Tibial nerve (tissue), 4 donors: ENCODE data around the gene RPS6KA6. TPM values are rescaled to one million over a fixed set of nuclear protein-coding genes. Genes with fewer than 3 reads are reported as not detected.

Source experiments
- DNase-seq, 2 donors: peaks; one replicate each; pipeline ENCODE4 v3.0.0-alpha.2; 2019; ENCODE audit warnings: low spot score in 2 of 2
- H3K27ac ChIP-seq, 4 donors: fragments of 200-600 bp; sonication (generic) in 3 of 4; one replicate each; pipeline ENCODE4 v1.5.1; 2017 to 2019; ENCODE audit warnings: mild to moderate bottlenecking in 1 of 4
- H3K27me3 ChIP-seq, 2 donors: fragments of 200-600 bp; sonication (generic) in 1 of 2; one replicate each; pipeline versions ENCODE4 v1.5.1 to v1.6.0; 2017 to 2019
- H3K36me3 ChIP-seq, 3 donors: fragments of 200-600 bp; sonication (generic); one replicate each; pipeline ENCODE4 v1.5.1; 2018 to 2019
- H3K4me1 ChIP-seq, 4 donors: fragments of 200-600 bp; sonication (generic) in 3 of 4; one replicate each; pipeline ENCODE4 v1.5.1; 2017 to 2019
- H3K4me3 ChIP-seq, 4 donors: fragments of 200-600 bp; sonication (generic) in 3 of 4; one replicate each; pipeline ENCODE4 v1.5.1; 2017 to 2019; ENCODE audit warnings: mild to moderate bottlenecking in 1 of 4, moderate library complexity in 1 of 4
- H3K9me3 ChIP-seq, 4 donors: fragments of 200-600 bp; sonication (generic) in 3 of 4; one replicate each; pipeline ENCODE4 v1.5.1; 2017 to 2019
- EP300 ChIP-seq, 2 donors: sonication (generic); formaldehyde crosslinking; IDR thresholded peaks; one replicate each; pipeline ENCODE4 v1.6.1; 2017; ENCODE audit warnings: antibody characterized with exemption in 2 of 2, mild to moderate bottlenecking in 1 of 2
- POLR2A ChIP-seq, 2 donors: fragments of 450-650 bp; IDR thresholded peaks; one replicate each; pipeline ENCODE4 v1.6.1; 2017; ENCODE audit warnings: antibody characterized with exemption in 2 of 2, mild to moderate bottlenecking in 2 of 2, moderate library complexity in 2 of 2
- WGBS, 2 donors: methylation state at CpG; one replicate each; pipeline ENCODE4 v1.1.5; 2018; 5-methylcytosine and 5-hydroxymethylcytosine counted together
- total RNA-seq, 4 donors: library from RNA; depleted of rRNA; stranded (reverse); fragments of >200 nt; gene quantifications; one replicate each; pipeline ENCODE4 v1.1.0, GENCODE V29; 2016
- TF ChIP-seq, protein P1 (sequence below), 5 experiments: fragments of 200-600 bp in 3 of 5; fragments of 450-650 bp in 2 of 5; sonication (generic) in 3 of 5; IDR thresholded peaks; one replicate each; pipeline ENCODE4 v1.5.1; 2016 to 2019; ENCODE audit warnings: antibody characterized with exemption in 5 of 5, mild to moderate bottlenecking in 3 of 5, moderate library complexity in 2 of 5

The RPS6KA6 gene
- total RNA-seq, 4 donors from 2014 or later: 0.60 to 4.3 (median 1.4) TPM

GRCh38 chrX:84144991-84145390, 43.0 kb downstream of the RPS6KA6 start:
- Histone ChIP-seq H3K9me3 (peaks cover 0 to 3% (median 0%) of the 10 kb centered on the region in 4 donors), H3K4me1 (no peaks in the 10 kb centered on the region), H3K4me3 (no peak overlapping the region), H3K36me3 (no peaks in the 10 kb centered on the region), H3K27me3 (no peaks in the 10 kb centered on the region), H3K27ac (no peak overlapping the region)
- WGBS, 2 donors: 79 to 91% methylated on average over 3 of the region's 3 CpGs
- TF ChIP-seq, protein P1, sequence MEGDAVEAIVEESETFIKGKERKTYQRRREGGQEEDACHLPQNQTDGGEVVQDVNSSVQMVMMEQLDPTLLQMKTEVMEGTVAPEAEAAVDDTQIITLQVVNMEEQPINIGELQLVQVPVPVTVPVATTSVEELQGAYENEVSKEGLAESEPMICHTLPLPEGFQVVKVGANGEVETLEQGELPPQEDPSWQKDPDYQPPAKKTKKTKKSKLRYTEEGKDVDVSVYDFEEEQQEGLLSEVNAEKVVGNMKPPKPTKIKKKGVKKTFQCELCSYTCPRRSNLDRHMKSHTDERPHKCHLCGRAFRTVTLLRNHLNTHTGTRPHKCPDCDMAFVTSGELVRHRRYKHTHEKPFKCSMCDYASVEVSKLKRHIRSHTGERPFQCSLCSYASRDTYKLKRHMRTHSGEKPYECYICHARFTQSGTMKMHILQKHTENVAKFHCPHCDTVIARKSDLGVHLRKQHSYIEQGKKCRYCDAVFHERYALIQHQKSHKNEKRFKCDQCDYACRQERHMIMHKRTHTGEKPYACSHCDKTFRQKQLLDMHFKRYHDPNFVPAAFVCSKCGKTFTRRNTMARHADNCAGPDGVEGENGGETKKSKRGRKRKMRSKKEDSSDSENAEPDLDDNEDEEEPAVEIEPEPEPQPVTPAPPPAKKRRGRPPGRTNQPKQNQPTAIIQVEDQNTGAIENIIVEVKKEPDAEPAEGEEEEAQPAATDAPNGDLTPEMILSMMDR (IDR thresholded peaks at IDR 0.05): no peak
- no peak for TF ChIP-seq POLR2A (IDR thresholded peaks at IDR 0.05)
- TF ChIP-seq EP300 (IDR thresholded peaks at IDR 0.05): no peak
- no peak for DNase-seq

DNA sequence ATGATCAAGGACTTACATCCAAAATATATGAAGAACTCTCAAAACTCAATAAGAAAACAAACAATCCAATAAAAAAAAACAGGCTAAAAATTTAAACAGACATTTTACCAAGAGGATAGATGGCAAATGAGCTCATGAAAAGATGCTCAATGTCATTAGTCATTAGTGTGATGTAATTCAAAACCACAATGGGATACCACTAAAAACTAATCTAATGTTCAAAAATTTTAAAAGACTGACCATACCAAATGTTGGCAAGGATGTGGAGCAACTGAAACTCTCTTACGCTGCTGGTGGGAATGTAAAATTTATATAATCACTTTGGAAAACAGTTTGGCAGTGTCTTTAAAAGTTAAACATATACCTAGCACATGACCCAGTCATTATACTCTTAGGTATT, 43.7 kb downstream of the RPS6KA6 start:
- Histone ChIP-seq H3K4me3 (no peak overlapping the region), H3K4me1 (no peaks in the 10 kb centered on the region), H3K27ac (no peak overlapping the region), H3K27me3 (no peaks in the 10 kb centered on the region), H3K9me3 (peaks cover 0 to 3% (median 0%) of the 10 kb centered on the region in 4 donors), H3K36me3 (no peaks in the 10 kb centered on the region)
- TF ChIP-seq POLR2A (IDR thresholded peaks at IDR 0.05): no peak
- WGBS, 2 donors: 84 to 96% methylated on average over 1 of the region's 1 CpG
- DNase-seq: no peak

DNA sequence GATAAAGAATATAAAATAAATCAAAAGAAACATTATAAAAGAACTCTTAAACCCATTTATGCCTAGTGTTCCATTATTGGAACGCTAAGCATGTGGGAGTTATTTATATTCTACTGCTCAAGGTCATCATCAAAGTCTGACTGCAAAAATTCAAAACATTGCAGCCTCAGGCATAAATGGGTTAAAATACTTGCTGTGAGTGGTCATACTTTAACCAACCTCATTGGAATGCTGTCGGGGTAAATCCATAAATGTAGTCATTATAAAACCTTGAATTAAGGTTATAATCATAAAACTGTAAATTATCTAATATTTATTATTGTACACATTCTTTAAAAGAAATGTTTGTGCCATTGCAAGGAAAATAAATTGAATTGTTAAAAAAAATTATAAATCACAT, 55.0 kb downstream of the RPS6KA6 start:
- TF ChIP-seq POLR2A (IDR thresholded peaks at IDR 0.05) (no peak), EP300 (IDR thresholded peaks at IDR 0.05) (no peak)
- TF ChIP-seq, protein P1 (IDR thresholded peaks at IDR 0.05): no peak
- WGBS, 2 donors: 31 to 44% methylated on average over 2 of the region's 2 CpGs

DNA sequence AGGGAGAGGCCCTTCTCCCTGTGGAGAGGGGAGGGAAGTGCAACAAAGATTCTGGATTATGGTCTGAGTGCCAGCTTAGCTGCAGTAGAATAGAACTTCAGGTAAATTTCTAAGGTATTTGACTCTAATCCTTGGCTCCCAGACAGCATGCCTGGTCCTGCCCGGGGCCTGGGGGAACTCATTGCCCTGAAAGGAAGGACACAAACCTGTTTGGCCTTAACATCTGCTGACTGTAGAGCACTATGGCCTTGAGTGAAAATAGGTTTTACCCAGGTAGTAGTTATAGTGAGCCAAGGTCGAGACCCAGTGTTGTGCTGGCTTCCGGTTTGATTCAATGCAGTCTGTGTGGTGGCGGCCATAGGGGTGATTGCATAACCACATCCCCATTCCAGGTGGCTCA, 64.4 kb downstream of the RPS6KA6 start:
- 90 to 100% methylated on average over 2 to 4 of the region's 4 CpGs for WGBS, 2 donors
- Histone ChIP-seq H3K4me1 (no peaks in the 10 kb centered on the region), H3K9me3 (no peaks in the 10 kb centered on the region), H3K4me3 (no peak overlapping the region), H3K27me3 (no peaks in the 10 kb centered on the region), H3K36me3 (no peaks in the 10 kb centered on the region), H3K27ac (no peak overlapping the region)
- no peak for DNase-seq
- no peak for TF ChIP-seq POLR2A (IDR thresholded peaks at IDR 0.05)
- TF ChIP-seq, protein P1 (IDR thresholded peaks at IDR 0.05): no peak
- TF ChIP-seq EP300 (IDR thresholded peaks at IDR 0.05): no peak

More for the DNA sequence above, 55.0 kb downstream of the RPS6KA6 start:
- Histone ChIP-seq H3K27me3 (no peaks in the 10 kb centered on the region), H3K4me3 (no peak overlapping the region), H3K9me3 (no peaks in the 10 kb centered on the region), H3K27ac (no peak overlapping the region), H3K4me1 (no peaks in the 10 kb centered on the region), H3K36me3 (no peaks in the 10 kb centered on the region)
- DNase-seq: no peak

DNA sequence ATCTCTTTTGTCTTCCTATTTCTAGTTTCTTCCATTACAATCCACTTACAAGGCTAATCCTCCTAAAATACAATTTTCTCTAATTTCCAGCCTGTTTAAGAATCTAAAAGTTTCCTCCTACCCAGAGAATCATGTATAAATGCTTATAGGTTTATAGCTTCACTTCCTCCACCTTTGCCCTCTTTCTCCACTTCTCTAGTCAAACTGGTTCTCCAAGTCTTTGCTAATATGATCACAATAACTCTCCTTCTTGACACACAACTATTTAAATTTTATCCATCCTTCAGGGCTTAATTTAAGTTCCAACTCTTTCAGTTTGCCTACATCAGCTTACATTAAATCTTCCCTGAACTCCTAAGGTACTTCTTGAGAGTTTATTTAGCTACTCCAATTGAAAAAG, 69.2 kb downstream of the RPS6KA6 start:
- no peaks in the 10 kb centered on the region for H3K36me3 ChIP-seq
- no peak for TF ChIP-seq POLR2A (IDR thresholded peaks at IDR 0.05)
- TF ChIP-seq EP300 (IDR thresholded peaks at IDR 0.05): no peak
- TF ChIP-seq, protein P1 (IDR thresholded peaks at IDR 0.05): no peak
- no peaks in the 10 kb centered on the region for H3K27me3 ChIP-seq
- no peak for DNase-seq
- no peak overlapping the region for H3K4me3 ChIP-seq
- no peaks in the 10 kb centered on the region for H3K9me3 ChIP-seq
- no peak overlapping the region for H3K27ac ChIP-seq
- no peaks in the 10 kb centered on the region for H3K4me1 ChIP-seq

DNA sequence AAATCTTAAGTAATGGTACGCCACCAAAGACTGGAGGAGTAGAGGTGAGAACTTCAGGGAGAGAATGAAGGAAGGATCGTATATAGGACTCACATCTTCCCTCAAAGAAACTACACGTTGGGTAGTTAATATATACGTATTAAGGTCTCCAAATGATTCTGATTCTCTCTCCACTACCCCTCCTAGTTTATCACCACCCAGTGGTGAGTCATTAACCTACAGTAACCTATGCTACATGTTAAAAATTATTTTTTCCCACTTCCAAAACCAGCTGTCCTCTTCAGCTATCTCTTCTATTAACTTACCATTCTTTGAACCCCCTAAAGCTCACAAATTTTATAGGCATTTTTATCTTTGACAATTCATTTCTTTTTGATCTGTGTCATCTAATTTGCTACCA, 69.7 kb downstream of the RPS6KA6 start:
- WGBS, 2 donors: 72 to 94% methylated on average over 4 of the region's 4 CpGs
- TF ChIP-seq POLR2A (IDR thresholded peaks at IDR 0.05) (no peak), EP300 (IDR thresholded peaks at IDR 0.05) (no peak)
- TF ChIP-seq, protein P1 (IDR thresholded peaks at IDR 0.05): no peak
- H3K9me3 ChIP-seq: no peaks in the 10 kb centered on the region

More for the DNA sequence above, 69.7 kb downstream of the RPS6KA6 start:
- DNase-seq: no peak
- H3K27me3 ChIP-seq: no peaks in the 10 kb centered on the region
- H3K4me1 ChIP-seq: no peaks in the 10 kb centered on the region
- H3K36me3 ChIP-seq: no peaks in the 10 kb centered on the region
- H3K27ac ChIP-seq: no peak overlapping the region
- H3K4me3 ChIP-seq: no peak overlapping the region
